Ascending aorta (tissue), 2 donors: ENCODE data around the gene PPP1R3E. TPM values are rescaled to one million over a fixed set of nuclear protein-coding genes. Genes with fewer than 3 reads are reported as not detected.
A peak's percentile ranks its signal among the peaks of the same experiment; 100 is the strongest.

Source experiments
- DNase-seq, 2 donors: peaks; one replicate each; pipeline ENCODE4 v3.0.0-alpha.2; 2019; ENCODE audit warnings: low spot score in 2 of 2
- H3K27ac ChIP-seq, 2 donors: fragments of 200-600 bp; sonication (generic); one replicate each; pipeline ENCODE4 v1.5.1; 2016 to 2017; ENCODE audit warnings: mild to moderate bottlenecking in 1 of 2
- H3K27me3 ChIP-seq: fragments of 200-600 bp; sonication (generic); one replicate; pipeline ENCODE4 v1.5.1; 2017
- H3K36me3 ChIP-seq, 2 donors: fragments of 200-600 bp; sonication (generic); one replicate each; pipeline ENCODE4 v1.5.1; 2016
- H3K4me1 ChIP-seq, 2 donors: fragments of 200-600 bp; sonication (generic); one replicate each; pipeline ENCODE4 v1.5.1; 2016 to 2017; ENCODE audit warnings: mild to moderate bottlenecking in 1 of 2
- H3K4me3 ChIP-seq, 2 donors: fragments of 200-600 bp; sonication (generic); one replicate each; pipeline ENCODE4 v1.5.1; 2016 to 2017; ENCODE audit warnings: mild to moderate bottlenecking in 1 of 2
- H3K9me3 ChIP-seq, 2 donors: fragments of 200-600 bp; sonication (generic); one replicate each; pipeline ENCODE4 v1.5.1; 2016
- intact Hi-C: fragments of 100-400 bp; cut with DNase I; formaldehyde crosslinking; loops from one replicate; pipeline ENCODE4 v1.15.1; 2023
- total RNA-seq: library from RNA; depleted of rRNA; stranded (reverse); fragments of >200 nt; gene quantifications from one replicate; pipeline ENCODE4 v1.1.0, GENCODE V29; 2016
- TF ChIP-seq, protein P1 (sequence below), 3 experiments: fragments of 200-600 bp in 2 of 3; fragments of 450-650 bp in 1 of 3; sonication (generic) in 2 of 3; IDR thresholded peaks; one replicate each; pipeline ENCODE4 v1.5.1; 2016 to 2019; ENCODE audit warnings: antibody characterized with exemption in 3 of 3, mild to moderate bottlenecking in 1 of 3, moderate library complexity in 1 of 3

Gene PPP1R3E
- total RNA-seq, 1 donor from 2014 or later = 8.9 TPM

DNA sequence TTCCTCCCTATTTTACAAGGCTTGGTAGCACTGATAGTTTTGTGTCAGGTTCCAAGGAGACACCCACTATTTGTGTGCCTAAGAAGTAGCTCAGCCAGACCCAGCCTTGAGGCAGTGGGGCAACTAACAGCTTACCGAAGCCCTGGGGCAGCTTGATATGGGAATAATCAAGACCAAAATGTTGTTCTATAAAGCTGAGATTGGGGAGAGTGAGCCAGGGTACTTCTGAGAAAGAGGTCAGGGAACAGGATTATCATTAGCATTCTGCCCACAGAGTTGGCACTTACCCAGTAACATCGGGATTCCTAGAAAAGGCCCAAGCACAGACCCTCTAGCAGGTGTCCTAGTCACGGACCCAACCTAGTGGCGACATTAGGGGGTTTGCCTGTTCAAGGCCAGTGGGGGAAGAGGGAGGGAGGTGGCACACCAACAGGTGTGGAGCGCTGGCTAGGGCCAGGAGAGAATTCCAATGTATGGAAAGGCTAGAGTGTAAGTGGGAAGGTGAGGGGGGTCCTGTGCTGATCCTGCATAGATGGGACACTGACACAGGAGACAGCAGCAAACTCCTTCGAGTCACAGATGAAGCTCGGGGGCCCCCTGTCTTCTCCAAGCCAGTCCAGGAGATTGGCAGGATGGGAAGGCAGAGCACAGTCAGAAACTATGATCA, 4.9 kb downstream of the PPP1R3E start:
- H3K36me3 ChIP-seq = peaks cover 0 to 3% of the 10 kb centered on the region in 2 donors
- DNase-seq = no peak
- no peaks in the 10 kb centered on the region for H3K27me3 ChIP-seq
- intact Hi-C loops = no loop called here
- H3K27ac ChIP-seq = peak overlapping the region in 1 of 2 donors; percentile 23
- TF ChIP-seq, protein P1, sequence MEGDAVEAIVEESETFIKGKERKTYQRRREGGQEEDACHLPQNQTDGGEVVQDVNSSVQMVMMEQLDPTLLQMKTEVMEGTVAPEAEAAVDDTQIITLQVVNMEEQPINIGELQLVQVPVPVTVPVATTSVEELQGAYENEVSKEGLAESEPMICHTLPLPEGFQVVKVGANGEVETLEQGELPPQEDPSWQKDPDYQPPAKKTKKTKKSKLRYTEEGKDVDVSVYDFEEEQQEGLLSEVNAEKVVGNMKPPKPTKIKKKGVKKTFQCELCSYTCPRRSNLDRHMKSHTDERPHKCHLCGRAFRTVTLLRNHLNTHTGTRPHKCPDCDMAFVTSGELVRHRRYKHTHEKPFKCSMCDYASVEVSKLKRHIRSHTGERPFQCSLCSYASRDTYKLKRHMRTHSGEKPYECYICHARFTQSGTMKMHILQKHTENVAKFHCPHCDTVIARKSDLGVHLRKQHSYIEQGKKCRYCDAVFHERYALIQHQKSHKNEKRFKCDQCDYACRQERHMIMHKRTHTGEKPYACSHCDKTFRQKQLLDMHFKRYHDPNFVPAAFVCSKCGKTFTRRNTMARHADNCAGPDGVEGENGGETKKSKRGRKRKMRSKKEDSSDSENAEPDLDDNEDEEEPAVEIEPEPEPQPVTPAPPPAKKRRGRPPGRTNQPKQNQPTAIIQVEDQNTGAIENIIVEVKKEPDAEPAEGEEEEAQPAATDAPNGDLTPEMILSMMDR (IDR thresholded peaks at IDR 0.05) = no peak
- no peaks in the 10 kb centered on the region for H3K9me3 ChIP-seq
- peaks cover 11 to 20% of the 10 kb centered on the region in 2 donors for H3K4me1 ChIP-seq
- no peak overlapping the region for H3K4me3 ChIP-seq

DNA sequence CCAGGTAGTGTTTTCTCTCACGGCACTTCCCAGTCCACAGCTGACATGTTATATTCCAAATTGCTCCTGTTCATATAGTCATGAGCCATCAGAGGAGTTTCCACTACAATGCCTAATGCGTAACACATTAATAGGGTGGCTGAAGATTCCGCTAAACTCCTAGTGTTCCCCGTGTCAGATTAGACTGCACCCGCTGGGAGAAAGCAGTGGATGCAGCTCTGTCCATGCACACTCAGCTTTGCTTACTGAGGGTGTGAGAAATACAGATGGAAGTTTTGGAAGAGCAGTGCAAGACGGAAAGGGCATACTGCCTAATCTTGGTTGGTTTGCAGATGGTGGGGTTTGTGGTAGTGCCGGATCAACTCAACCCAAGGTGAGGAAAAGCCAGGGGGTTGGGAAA, 5.6 kb downstream of the PPP1R3E start:
- DNase-seq = no peak
- H3K27me3 ChIP-seq = no peaks in the 10 kb centered on the region
- H3K4me1 ChIP-seq = peaks cover 11 to 20% of the 10 kb centered on the region in 2 donors
- H3K36me3 ChIP-seq = peaks cover 0 to 3% of the 10 kb centered on the region in 2 donors
- H3K9me3 ChIP-seq = no peaks in the 10 kb centered on the region
- H3K27ac ChIP-seq = peak overlapping the region in 1 of 2 donors; percentile 23
- H3K4me3 ChIP-seq = no peak overlapping the region
- intact Hi-C loops = no loop called here
- TF ChIP-seq, protein P1 (IDR thresholded peaks at IDR 0.05) = no peak

DNA sequence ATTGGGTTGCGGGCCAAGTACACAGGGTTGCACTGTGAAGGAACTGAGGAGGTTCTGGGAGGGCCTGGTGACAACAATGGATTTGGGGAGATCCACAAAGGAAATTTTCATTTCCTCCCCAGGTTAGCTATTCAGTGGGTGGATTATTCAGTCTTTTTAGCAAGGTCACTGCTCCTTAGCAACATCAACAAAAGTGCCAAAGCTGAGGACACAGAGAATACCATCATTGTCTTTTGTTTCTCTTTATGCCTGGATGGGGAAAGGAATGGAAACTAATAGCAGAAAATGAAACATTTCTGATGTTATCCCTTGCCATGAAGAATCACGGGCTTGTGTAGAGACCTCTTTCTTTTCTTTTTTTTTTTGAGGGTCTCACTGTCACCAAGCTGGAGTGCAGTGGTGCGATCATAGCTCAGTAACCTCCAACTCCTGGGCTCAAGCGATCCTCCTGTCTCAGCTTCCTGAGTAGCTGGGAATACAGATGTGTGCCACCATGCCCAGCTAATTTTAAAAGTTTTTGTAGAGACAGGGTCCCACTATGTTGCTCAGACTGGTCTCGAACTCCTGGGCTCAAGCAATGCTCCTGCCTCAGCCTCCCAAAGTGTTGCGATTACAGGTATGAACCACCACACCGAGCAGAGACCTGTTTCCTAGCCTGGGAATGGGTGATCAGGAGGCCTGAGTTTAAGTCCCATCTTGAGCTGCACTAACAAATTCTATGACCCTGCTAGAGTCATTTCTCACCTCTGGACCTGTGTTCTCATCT, 6.5 kb downstream of the PPP1R3E start:
- intact Hi-C loops = no loop called here
- no peak overlapping the region for H3K4me3 ChIP-seq
- no peak overlapping the region for H3K27ac ChIP-seq
- peaks cover 11 to 17% of the 10 kb centered on the region in 2 donors for H3K4me1 ChIP-seq
- DNase-seq = no peak
- TF ChIP-seq, protein P1 (IDR thresholded peaks at IDR 0.05) = no peak
- peaks cover 0 to 3% of the 10 kb centered on the region in 2 donors for H3K36me3 ChIP-seq
- no peaks in the 10 kb centered on the region for H3K27me3 ChIP-seq
- H3K9me3 ChIP-seq = no peaks in the 10 kb centered on the region

DNA sequence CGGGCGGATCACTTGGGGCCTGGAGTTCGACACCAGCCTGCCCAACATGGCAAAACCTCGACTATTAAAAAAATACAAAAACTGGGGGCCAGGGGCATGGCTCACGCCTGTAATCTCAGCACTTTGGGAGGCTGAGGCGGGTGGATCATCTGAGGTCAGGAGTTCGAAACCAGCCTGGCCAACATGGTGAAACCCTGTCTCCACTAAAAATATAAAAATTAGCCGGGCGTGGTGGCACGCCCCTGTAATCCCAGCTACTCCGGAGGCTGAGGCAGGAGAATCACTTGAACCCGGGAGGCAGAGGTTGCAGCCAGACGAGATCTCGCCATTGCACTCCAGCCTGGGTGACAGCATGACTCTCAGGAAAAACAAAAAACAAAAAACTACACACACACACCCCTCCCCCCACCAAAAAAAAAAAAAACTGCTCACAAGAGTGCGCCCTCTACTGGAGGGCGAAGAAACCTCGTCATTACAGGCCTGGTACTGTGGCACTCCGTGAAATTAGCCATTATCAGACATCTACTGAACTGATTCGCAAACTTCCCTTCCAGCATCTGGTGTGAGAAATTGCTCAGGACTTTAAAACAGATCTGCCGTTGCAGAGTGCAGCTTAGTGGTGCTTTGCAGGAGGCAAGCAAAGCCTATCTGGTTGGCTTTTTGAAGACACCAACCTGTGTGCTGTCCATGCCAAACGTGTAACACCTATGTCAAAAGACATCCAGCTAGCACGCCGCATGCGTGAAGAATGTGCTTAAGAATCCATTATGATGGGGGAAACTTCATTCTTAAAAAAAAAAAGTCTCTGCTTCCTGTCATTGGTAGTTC, 7.7 kb downstream of the PPP1R3E start:
- Histone ChIP-seq H3K27me3 (no peaks in the 10 kb centered on the region), H3K27ac (no peak overlapping the region), H3K4me3 (peak overlapping the region in 1 of 2 donors; percentile 26), H3K4me1 (peaks cover 5 to 10% of the 10 kb centered on the region in 2 donors), H3K9me3 (no peaks in the 10 kb centered on the region), H3K36me3 (peaks cover 0 to 3% of the 10 kb centered on the region in 2 donors)
- no peak for DNase-seq
- TF ChIP-seq, protein P1 (IDR thresholded peaks at IDR 0.05) = peak; percentile 59 to 89 (median 81)
- intact Hi-C loops = loop anchor here (1.0 kb wide), 2 partner anchors 9 to 30 kb away; partner anchors contain the start of gene HOMEZ

DNA sequence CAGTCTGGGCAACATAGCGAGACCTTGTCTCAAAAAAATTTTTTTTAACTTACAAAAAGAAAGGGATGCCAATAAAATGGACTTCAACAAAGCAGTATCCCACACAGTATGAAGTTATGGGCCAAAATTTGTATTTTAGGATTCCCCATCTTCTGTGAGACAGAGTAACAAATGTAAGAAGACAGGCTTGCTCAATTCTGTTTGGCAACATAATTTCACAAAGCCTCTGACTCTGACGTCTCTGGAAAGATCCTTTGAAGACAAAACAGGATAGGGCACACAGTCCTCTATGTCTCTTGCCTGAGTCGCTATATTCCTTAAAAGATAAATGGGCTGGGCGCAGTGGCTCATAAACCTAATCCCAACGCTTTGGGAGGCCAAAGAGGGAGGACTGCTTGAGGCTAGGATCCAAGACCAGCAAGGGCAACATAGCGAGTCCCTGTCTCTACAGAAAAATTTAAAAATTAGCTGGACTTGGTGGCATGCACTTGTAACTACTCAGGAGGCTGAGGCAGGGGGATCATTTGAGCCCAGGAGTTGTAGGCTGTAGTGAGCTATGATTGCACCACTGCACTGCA, 15.7 kb downstream of the PPP1R3E start:
- intact Hi-C loops = loop anchor here (1.0 to 5.0 kb wide), 5 partner anchors 8 to 190 kb away; partner anchors contain the start of genes ACIN1, C14orf119, EFS and PABPN1

More for the DNA sequence above, 15.7 kb downstream of the PPP1R3E start:
- TF ChIP-seq, protein P1 (IDR thresholded peaks at IDR 0.05) = no peak
- peaks cover 0 to 11% of the 10 kb centered on the region in 2 donors for H3K4me1 ChIP-seq
- peak overlapping the region; percentile 67 to 100 for H3K4me3 ChIP-seq
- H3K9me3 ChIP-seq = no peaks in the 10 kb centered on the region
- H3K27ac ChIP-seq = peak overlapping the region; percentile 95 to 99
- H3K36me3 ChIP-seq = no peaks in the 10 kb centered on the region
- H3K27me3 ChIP-seq = no peaks in the 10 kb centered on the region
- DNase-seq = no peak
